ENCODE measurements around the gene ZNF407. TPM values are rescaled to one million over a fixed set of nuclear protein-coding genes. Genes with fewer than 3 reads are reported as not detected.

ZNF407 gene
- total RNA-seq, 1 donor, result 16.6 TPM

DNA sequence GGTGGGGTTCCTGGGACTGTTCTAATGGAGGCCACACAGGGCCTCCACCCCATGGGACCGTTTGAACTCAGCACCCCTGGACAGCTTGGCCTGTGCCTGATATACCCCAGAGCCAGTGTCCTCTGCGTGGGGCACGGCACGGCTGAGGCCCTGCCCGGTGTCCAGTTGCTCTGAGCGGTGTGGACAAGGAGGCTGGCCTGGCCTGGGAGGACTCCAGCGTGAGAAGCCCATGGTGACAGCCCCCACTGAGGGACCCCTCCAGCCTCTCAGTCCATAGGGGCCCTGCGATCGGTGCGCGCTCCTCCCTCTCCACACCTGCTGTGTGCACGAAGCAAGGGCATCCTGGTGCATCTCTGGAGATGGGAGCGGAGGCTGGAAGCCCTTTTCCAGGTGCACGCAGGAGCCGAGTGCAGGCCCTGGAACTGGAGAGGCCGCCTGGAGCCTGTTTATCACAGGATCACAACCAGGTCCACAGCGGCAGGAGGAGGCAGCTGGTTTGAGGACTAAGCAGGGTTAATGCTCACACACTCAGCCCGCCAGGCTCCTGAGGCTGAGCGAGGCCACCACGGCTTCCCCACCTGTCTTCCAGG lies 491.0 kb downstream of the ZNF407 start:
- TF ChIP-seq, protein P1, sequence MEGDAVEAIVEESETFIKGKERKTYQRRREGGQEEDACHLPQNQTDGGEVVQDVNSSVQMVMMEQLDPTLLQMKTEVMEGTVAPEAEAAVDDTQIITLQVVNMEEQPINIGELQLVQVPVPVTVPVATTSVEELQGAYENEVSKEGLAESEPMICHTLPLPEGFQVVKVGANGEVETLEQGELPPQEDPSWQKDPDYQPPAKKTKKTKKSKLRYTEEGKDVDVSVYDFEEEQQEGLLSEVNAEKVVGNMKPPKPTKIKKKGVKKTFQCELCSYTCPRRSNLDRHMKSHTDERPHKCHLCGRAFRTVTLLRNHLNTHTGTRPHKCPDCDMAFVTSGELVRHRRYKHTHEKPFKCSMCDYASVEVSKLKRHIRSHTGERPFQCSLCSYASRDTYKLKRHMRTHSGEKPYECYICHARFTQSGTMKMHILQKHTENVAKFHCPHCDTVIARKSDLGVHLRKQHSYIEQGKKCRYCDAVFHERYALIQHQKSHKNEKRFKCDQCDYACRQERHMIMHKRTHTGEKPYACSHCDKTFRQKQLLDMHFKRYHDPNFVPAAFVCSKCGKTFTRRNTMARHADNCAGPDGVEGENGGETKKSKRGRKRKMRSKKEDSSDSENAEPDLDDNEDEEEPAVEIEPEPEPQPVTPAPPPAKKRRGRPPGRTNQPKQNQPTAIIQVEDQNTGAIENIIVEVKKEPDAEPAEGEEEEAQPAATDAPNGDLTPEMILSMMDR (IDR thresholded peaks at IDR 0.05; ENCODE audit: extremely low read depth, low read depth, low read length), result no peak
- no peak overlapping the region for H3K4me2 ChIP-seq (ENCODE audit: insufficient read depth, low read length)
- no peaks in the 10 kb centered on the region for H3K27me3 ChIP-seq (ENCODE audit: insufficient read depth, low read length)
- no peak overlapping the region for H2AFZ ChIP-seq (ENCODE audit: low read length)
- DNase-seq (ENCODE audit: insufficient read length, low spot score, missing footprints), result no peak
- no peaks in the 10 kb centered on the region for H3K79me2 ChIP-seq (ENCODE audit: insufficient read depth, low read length)
- H3K27ac ChIP-seq (ENCODE audit: low read depth, low read length), result no peak overlapping the region
- H3K36me3 ChIP-seq (ENCODE audit: insufficient read depth, low read length), result no peaks in the 10 kb centered on the region
- H3K4me1 ChIP-seq (ENCODE audit: insufficient read depth, low read length), result no peaks in the 10 kb centered on the region
- no peak overlapping the region for H3K4me3 ChIP-seq (ENCODE audit: insufficient read depth, low read length)
- H4K20me1 ChIP-seq (ENCODE audit: insufficient read depth, low read length), result no peaks in the 10 kb centered on the region
- peaks cover 2% of the 10 kb centered on the region for H3K9me3 ChIP-seq (ENCODE audit: low read depth, low read length)

DNA sequence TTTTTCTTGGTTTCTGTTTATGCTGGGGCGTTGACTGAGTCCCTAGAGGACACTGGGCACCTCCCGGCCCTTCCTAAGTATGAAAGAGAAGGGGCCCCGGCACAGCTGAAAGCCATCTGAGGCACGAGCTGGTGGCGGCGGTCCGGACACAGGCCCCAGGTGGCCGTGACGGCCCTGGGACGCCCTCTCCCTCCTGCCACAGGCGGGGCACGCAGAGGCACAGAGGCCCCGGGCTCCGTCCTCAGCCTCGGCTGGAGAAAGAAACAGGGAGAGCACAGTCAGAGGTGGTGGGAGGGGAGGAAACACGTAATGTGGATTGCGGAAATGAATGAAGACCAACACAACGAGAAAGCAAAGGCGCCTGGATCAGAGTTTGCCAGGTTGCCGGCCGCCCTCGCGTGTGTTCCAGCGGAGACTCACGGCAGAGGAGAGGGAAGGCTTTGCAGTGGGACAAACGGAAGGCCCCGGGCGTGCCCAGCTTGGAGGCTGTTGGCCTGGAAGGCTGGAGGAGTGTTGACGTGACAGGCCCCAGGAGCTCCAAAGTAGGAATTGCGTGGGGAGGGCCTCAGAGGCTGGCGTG lies 492.2 kb downstream of the ZNF407 start:
- Histone ChIP-seq H3K36me3 (ENCODE audit: insufficient read depth, low read length) (no peaks in the 10 kb centered on the region), H3K9me3 (ENCODE audit: low read depth, low read length) (peaks cover 2% of the 10 kb centered on the region), H3K79me2 (ENCODE audit: insufficient read depth, low read length) (no peaks in the 10 kb centered on the region), H3K27ac (ENCODE audit: low read depth, low read length) (no peak overlapping the region), H3K4me3 (ENCODE audit: insufficient read depth, low read length) (no peak overlapping the region), H4K20me1 (ENCODE audit: insufficient read depth, low read length) (no peaks in the 10 kb centered on the region), H3K4me2 (ENCODE audit: insufficient read depth, low read length) (no peak overlapping the region), H3K4me1 (ENCODE audit: insufficient read depth, low read length) (no peaks in the 10 kb centered on the region), H3K27me3 (ENCODE audit: insufficient read depth, low read length) (no peaks in the 10 kb centered on the region), H2AFZ (ENCODE audit: low read length) (no peak overlapping the region)
- TF ChIP-seq, protein P1 (IDR thresholded peaks at IDR 0.05; ENCODE audit: extremely low read depth, low read depth, low read length), result no peak
- DNase-seq (ENCODE audit: insufficient read length, low spot score, missing footprints), result no peak

DNA sequence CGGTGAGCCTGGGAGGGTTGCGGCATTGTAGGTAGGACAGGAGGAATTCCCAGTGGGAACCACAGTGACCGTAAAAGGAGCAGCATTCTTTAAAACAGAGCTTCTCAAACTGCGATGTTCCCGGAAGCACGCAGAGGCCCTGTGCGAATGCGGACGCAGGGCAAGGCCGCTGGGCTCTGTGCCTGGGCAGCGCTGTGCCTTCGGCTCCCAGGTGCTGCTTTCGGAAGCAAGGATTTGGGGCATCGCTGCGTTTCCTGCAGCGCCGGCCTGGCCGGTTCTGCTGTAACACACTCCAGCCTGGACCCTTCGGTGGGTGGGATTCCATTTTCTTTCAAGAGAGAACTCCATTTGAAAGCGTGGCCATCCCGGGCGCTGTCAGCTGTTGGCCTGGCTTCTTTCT lies 492.7 kb downstream of the ZNF407 start:
- no peaks in the 10 kb centered on the region for H3K27me3 ChIP-seq (ENCODE audit: insufficient read depth, low read length)
- no peaks in the 10 kb centered on the region for H3K36me3 ChIP-seq (ENCODE audit: insufficient read depth, low read length)
- no peaks in the 10 kb centered on the region for H3K79me2 ChIP-seq (ENCODE audit: insufficient read depth, low read length)
- peaks cover 2% of the 10 kb centered on the region for H3K9me3 ChIP-seq (ENCODE audit: low read depth, low read length)
- no peaks in the 10 kb centered on the region for H3K4me1 ChIP-seq (ENCODE audit: insufficient read depth, low read length)
- H3K4me3 ChIP-seq (ENCODE audit: insufficient read depth, low read length), result no peak overlapping the region
- no peaks in the 10 kb centered on the region for H4K20me1 ChIP-seq (ENCODE audit: insufficient read depth, low read length)
- TF ChIP-seq, protein P1 (IDR thresholded peaks at IDR 0.05; ENCODE audit: extremely low read depth, low read depth, low read length), result no peak
- H3K4me2 ChIP-seq (ENCODE audit: insufficient read depth, low read length), result no peak overlapping the region
- H3K27ac ChIP-seq (ENCODE audit: low read depth, low read length), result no peak overlapping the region
- no peak for DNase-seq (ENCODE audit: insufficient read length, low spot score, missing footprints)
- no peak overlapping the region for H2AFZ ChIP-seq (ENCODE audit: low read length)

DNA sequence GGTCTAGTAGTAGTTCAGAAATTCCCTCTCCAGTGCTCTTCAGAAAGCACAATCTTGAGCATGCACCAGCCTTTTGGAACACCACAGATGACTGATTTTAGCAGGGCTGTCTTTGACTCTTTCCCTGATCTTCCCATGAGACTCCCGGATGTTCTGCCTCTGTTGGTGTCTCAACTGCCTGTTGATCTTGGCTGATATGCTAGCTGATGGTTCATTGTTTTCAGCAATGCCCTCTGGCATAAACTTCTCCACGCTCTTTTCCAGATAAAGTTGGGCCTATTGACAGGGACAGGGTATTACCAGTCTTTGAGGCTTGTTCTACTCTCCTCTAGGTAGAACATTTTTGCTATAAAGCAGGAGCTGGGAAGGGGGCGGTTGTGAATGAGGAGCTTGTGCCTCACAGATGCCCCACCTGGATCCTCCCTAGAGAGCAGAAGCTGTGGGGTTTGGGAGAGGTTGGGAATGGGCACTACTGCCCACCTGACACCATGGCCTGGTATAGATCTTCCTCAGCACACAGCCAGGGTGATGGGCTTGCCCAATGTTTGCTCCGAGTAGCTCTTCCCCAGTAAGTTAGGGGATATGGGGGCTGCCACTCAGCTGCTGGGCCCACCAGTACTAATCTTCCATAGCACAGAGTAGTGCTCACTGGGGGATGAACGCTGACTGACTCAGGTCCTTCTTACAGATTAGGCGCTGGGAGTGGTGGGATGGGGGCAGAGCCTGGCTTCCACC lies 500.0 kb downstream of the ZNF407 start:
- H3K27me3 ChIP-seq (ENCODE audit: insufficient read depth, low read length), result no peaks in the 10 kb centered on the region
- H3K36me3 ChIP-seq (ENCODE audit: insufficient read depth, low read length), result no peaks in the 10 kb centered on the region
- H4K20me1 ChIP-seq (ENCODE audit: insufficient read depth, low read length), result no peaks in the 10 kb centered on the region
- DNase-seq (ENCODE audit: insufficient read length, low spot score, missing footprints), result no peak
- TF ChIP-seq, protein P1 (IDR thresholded peaks at IDR 0.05; ENCODE audit: extremely low read depth, low read depth, low read length), result no peak
- no peaks in the 10 kb centered on the region for H3K79me2 ChIP-seq (ENCODE audit: insufficient read depth, low read length)
- H3K4me1 ChIP-seq (ENCODE audit: insufficient read depth, low read length), result no peaks in the 10 kb centered on the region
- no peak overlapping the region for H2AFZ ChIP-seq (ENCODE audit: low read length)
- no peak overlapping the region for H3K27ac ChIP-seq (ENCODE audit: low read depth, low read length)
- peaks cover 3% of the 10 kb centered on the region for H3K9me3 ChIP-seq (ENCODE audit: low read depth, low read length)
- H3K4me3 ChIP-seq (ENCODE audit: insufficient read depth, low read length), result no peak overlapping the region
- no peak overlapping the region for H3K4me2 ChIP-seq (ENCODE audit: insufficient read depth, low read length)

Data from osteoblast (primary cell).